Urinary bladder (tissue), 4 donors: ENCODE measurements around the gene TMEM131L. TPM values are rescaled to one million over a fixed set of nuclear protein-coding genes. Genes with fewer than 3 reads are reported as not detected.

Experiments used
- DNase-seq: peaks from one replicate; pipeline ENCODE4 v3.0.0-alpha.2; 2015; ENCODE audit errors: extremely low spot score
- H3K27ac ChIP-seq: one replicate; pipeline ENCODE4 v1.5.1; 2013; ENCODE audit warnings: low read depth, mild to moderate bottlenecking, moderate library complexity
- H3K36me3 ChIP-seq: one replicate; pipeline ENCODE4 v1.6.1; 2013; ENCODE audit warnings: mild to moderate bottlenecking, moderate library complexity; ENCODE audit not compliant: insufficient read depth
- H3K4me1 ChIP-seq: one replicate; pipeline ENCODE4 v1.6.1; 2013; ENCODE audit warnings: mild to moderate bottlenecking, moderate library complexity; ENCODE audit not compliant: insufficient read depth
- H3K4me3 ChIP-seq: one replicate; pipeline ENCODE4 v1.5.1; 2013; ENCODE audit warnings: low read depth, low read length
- WGBS: extraction: QIAGEN DNeasy Blood & Tissue Kit; methylation state at CpG from one replicate; pipeline ENCODE4 v1.1.7; 2013; 5-methylcytosine and 5-hydroxymethylcytosine counted together
- polyA plus RNA-seq: library from polyadenylated mRNA; stranded (reverse); fragments of 200-250 nt; gene quantifications from one replicate; pipeline ENCODE4 v1.2.3, GENCODE V29; 2013
- total RNA-seq: library from RNA; depleted of rRNA; stranded (reverse); fragments of >200 nt; gene quantifications from one replicate; pipeline ENCODE4 v1.2.3, GENCODE V29; 2014
- donor health status: healthy with polysubstance abuse.
- donor health status: healthy.

Gene TMEM131L
- total and polyA plus RNA-seq, 2 donors, result 9.6 to 70.0 TPM

DNA sequence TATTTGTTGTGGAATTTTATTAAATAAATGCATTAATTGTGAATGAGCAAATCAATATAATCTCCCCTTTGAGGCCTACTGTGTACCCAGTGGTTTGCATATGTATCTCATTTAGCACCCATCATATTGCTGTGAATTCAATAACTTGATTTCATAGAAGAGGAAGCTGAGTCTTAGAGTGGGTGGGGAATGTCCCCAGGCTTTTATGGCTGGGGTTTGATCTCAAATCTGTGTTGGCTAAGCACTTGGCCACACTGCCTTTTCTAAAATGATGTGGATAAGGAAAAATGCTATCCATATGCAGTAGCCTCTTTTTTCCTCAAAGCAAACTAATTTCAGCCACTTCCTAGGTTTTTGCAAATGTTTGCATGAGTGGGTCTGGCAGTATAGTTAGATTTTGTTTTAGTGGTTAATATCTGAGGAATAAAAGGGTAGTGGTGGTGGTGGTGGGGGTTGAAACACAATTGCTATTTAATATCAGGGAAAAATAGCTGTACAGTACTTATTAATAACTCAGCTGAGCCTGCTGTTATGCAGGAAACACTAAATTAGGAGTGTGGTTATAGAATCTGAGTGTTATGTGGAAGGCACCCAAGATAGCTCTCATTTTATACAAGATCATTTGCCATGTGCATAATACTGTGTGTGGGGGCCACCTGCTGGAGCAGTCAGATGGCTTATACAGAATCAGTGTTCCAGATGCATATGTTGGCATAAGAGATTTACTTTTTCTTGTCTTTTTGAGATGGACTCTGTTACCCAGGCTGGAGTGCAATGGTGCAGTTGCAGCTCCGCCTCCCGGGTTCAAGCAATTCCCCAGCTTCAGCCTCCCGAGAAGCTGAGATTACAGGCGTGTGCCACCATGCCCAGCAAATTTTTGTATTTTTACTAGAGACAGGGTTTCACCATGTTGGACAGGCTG, 108.0 kb downstream of the TMEM131L start:
- Histone ChIP-seq H3K4me3 (no peak overlapping the region), H3K27ac (no peak overlapping the region), H3K4me1 (no peaks in the 10 kb centered on the region), H3K36me3 (no peaks in the 10 kb centered on the region)
- peak; percentile 66 for DNase-seq
- 75% methylated on average over 4 of the region's 4 CpGs for WGBS

DNA sequence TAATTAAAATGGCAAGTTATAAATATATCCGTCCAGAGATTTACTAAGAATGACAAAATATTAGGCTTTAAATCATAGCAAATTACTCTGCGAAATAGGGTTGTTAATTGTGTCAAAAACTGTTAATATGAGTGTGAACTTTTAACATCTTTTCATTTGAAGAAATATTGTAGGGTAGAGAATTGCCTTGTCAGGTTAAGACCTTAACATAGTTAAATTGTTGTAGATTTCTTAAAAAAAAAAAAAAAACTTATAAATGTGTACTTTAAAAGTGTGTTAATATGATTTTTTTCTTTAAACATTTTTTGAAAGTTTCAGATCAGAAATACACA, 110.2 kb downstream of the TMEM131L start:
- no peak overlapping the region for H3K4me3 ChIP-seq
- no peak for DNase-seq
- 53% methylated on average over 2 of the region's 2 CpGs for WGBS
- no peak overlapping the region for H3K27ac ChIP-seq
- no peaks in the 10 kb centered on the region for H3K36me3 ChIP-seq
- no peaks in the 10 kb centered on the region for H3K4me1 ChIP-seq

DNA sequence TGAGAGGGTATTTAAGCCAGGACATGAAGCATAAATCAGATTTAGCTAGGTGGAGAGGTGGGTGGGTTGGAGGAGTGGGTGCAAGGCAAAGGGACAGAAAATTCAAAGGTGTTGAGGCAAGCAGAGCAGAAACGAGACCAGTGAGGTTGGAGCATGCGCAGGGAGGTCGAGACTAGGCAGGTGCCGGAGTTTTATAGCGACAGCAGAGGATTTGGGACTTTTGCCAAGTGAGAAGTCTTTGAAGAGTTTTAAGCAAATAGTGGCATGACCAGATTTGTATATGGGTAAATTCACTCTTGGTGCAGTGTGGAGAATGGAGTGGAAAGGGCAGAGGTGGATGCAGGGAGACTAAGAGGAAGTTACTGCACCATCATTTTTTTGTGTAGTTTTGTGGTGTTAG, 110.9 kb downstream of the TMEM131L start:
- no peaks in the 10 kb centered on the region for H3K4me1 ChIP-seq
- H3K4me3 ChIP-seq, result no peak overlapping the region
- no peak overlapping the region for H3K27ac ChIP-seq
- no peaks in the 10 kb centered on the region for H3K36me3 ChIP-seq
- peak; percentile 7 for DNase-seq
- WGBS, result 59% methylated on average over 5 of the region's 5 CpGs

DNA sequence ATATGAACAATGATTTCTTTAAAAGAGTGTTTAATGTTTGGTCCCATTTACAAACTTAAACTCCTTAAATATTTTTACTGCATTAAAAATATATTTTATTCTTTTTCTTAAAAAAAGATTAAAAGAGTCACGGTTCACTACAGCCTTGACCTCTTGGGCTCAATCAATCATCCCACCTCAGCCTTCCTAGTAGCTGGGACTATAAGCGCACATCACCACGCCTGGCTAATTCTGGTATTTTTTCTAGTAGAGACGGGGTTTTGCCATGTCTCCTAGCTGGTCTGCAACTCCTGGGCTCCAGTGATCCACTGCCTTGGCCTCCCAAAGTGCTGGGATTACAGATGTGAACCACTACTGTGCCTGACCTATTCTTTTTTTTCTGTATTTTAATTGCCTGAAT, 113.2 kb downstream of the TMEM131L start:
- 90% methylated on average over 4 of the region's 4 CpGs for WGBS
- no peaks in the 10 kb centered on the region for H3K4me1 ChIP-seq
- H3K4me3 ChIP-seq, result no peak overlapping the region
- no peak for DNase-seq
- no peaks in the 10 kb centered on the region for H3K36me3 ChIP-seq
- no peak overlapping the region for H3K27ac ChIP-seq

DNA sequence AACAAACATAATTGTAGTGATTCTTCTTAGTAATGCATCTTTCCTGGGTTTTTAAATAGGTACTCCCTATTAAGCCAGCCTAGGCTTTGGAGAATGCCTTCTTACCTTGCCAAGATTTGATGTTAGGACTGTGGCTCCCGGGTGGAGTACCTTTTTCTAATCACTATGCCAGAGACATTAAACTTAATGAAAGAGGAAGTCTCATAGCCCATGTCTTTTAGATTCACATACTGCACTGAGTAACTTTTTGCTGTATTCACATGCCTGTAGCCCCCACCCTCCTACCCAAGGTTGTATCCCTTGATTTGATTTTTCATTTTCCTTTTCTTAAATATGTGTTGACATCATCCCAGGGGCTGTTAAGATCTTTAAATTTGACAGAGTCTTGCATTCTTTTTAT, 113.7 kb downstream of the TMEM131L start:
- WGBS, result 42% methylated on average over 1 of the region's 1 CpG
- no peak for DNase-seq
- H3K36me3 ChIP-seq, result no peaks in the 10 kb centered on the region
- H3K4me1 ChIP-seq, result no peaks in the 10 kb centered on the region
- H3K27ac ChIP-seq, result no peak overlapping the region
- H3K4me3 ChIP-seq, result no peak overlapping the region

DNA sequence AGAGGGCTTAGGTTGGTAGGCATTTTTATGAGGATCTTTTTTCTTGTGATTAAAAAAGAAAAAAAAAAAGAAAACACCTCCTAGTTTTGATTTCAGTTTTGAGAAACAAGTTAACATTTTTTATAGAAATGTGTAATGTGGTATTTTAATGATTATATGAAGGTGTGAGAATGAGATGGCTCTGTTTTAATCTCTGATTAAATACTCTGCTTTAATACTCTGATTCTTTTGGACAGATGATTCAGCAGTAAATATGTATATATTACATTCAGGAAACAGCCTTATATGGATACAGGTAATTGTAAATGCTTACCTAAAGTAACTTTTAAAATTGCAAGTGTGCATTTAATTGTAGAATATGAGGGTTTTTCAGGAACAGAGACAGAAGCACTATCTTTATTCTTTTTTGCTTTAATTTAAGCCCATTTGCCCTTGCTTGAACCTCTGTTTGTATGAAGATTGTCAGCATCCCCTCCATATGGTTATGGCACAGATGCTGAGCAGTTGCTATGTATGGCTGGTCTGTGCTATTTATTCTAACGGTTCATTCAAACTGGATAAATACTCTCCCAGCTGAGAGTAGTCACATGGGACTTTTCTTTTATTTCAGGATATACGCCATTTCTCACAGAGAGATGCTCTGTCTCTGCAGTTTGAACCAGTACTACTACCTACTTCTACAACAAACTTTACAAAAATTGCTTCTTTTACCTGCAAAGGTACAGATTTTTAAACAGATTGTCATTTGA, 117.0 kb downstream of the TMEM131L start:
- Histone ChIP-seq H3K4me1 (no peaks in the 10 kb centered on the region), H3K4me3 (no peak overlapping the region), H3K27ac (no peak overlapping the region), H3K36me3 (no peaks in the 10 kb centered on the region)
- DNase-seq, result no peak
- WGBS, result 71% methylated on average over 2 of the region's 2 CpGs

DNA sequence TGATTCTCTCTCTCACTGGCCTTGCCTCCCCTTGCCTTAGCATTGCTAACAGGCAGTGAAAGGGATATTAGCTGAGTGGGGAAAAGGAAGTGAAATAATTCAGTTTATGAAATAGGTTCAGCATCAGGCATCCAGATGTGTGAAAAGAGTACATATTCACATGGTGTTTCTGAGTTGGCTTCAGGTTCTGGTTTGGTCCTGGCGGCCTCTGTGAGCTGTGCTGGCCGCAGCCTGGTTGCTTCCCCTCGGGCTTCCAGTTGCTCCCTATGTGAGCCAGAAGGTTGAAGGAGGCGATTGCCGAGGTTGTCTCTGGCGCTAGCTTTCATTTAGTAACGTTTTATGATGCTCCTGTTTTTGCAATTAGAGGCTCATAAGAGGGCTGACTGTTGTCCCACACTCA, 118.9 kb downstream of the TMEM131L start:
- Histone ChIP-seq H3K4me1 (no peaks in the 10 kb centered on the region), H3K27ac (no peak overlapping the region), H3K4me3 (no peak overlapping the region), H3K36me3 (no peaks in the 10 kb centered on the region)
- 89% methylated on average over 7 of the region's 7 CpGs for WGBS
- no peak for DNase-seq

DNA sequence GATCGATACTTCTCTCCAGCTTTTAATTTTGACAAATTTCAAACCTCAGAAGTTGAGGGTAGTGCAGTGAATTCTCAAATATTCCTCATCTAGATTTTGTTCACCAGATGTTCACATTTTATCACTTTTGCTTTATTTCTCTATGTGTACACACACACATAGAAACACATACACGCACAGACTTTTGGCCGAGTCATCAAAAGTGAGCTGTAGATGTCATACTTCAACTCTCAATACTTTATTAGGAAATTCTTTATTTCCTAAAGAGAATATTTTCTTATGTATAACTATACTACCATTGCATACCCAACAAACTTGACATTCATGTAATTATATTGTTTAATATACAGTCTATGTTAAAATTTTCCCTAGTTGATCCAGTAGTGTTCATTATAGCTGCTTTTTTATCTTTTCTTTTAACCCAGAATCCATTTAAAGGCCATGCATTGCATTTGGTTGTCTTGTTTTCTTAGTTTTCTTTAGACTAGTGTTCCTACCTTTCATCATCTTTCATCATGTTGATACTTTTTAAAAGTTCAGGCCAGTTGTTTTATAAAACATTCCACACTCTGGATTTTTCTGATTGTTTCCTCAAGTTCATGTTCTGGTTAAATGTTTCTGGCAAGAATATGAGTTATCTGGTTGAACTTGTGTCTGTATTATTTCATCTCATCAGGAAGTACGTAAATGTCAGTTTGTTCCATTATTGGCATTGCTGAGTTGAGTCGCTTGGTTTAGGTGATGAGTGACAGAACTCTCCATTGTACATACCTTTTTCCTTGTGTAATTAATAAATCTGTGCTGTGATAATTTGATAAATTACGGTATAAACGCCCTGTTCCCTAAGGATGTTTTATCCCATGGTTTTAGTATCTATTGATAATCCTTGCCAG, 123.8 kb downstream of the TMEM131L start:
- no peaks in the 10 kb centered on the region for H3K4me1 ChIP-seq
- no peak overlapping the region for H3K27ac ChIP-seq
- WGBS, result 78% methylated on average over 7 of the region's 7 CpGs
- no peak overlapping the region for H3K4me3 ChIP-seq
- no peaks in the 10 kb centered on the region for H3K36me3 ChIP-seq
- no peak for DNase-seq

DNA sequence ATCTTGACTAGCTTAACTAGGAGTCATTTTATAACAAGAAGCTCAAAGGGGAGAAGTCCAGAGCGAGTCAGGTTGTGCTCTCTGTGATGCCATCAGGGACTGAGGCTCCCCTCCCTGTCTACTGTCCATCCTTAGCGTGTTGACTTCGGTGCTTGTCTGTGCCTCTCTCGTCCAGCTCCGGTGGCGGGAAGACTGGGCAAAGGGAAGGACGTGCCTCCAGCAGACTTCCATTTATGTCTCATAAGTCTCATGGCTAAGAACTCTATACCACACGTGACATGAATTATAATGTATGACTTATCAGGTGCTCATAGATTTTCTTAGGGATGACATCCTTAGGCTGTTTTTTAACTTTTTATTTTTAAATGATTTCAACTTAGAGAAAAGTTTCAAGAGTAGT, 125.3 kb downstream of the TMEM131L start:
- 81% methylated on average over 8 of the region's 8 CpGs for WGBS
- no peak for DNase-seq
- no peak overlapping the region for H3K27ac ChIP-seq
- no peaks in the 10 kb centered on the region for H3K36me3 ChIP-seq
- no peak overlapping the region for H3K4me3 ChIP-seq
- H3K4me1 ChIP-seq, result no peaks in the 10 kb centered on the region

DNA sequence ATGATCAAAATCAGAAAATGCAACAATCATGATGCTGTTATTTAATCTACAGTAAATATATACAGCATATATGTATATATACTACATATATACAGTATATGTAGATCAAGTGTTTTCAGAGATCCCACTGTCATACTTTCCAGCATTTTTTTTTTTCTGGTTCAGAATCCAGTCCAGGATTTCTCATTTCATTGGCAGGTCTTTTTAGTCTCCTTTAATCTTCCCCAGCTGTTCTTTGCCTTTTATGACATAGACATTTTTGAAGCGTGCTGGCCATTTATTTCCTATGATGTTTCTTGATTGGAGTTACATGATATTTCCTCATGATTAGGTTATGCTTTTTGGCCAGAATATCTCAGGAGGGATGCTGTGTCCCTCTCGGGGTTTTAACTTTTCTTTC, 125.9 kb downstream of the TMEM131L start:
- Histone ChIP-seq H3K4me3 (no peak overlapping the region), H3K4me1 (no peaks in the 10 kb centered on the region), H3K27ac (no peak overlapping the region), H3K36me3 (no peaks in the 10 kb centered on the region)
- no peak for DNase-seq
- 82% methylated on average over 2 of the region's 2 CpGs for WGBS

DNA sequence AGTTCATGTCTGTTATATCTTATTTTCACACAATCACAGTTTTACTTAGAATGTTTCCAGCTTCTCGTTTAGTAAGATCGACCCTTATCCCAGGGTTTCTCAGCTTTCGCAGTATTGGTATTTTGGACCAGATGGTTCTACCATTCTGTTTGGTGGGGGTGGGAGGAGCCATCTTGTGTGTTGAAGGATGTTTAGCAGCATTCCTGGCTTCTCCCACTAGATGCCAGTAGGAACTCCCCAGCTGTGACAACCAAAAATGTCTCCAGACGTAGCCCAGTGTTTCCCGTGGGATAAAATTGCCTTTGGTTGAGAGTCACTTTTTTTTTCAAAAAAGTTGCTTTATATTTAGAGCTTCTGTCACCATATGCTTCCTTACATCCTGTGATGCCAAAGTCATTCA, 127.0 kb downstream of the TMEM131L start:
- H3K4me3 ChIP-seq, result no peak overlapping the region
- H3K27ac ChIP-seq, result no peak overlapping the region
- DNase-seq, result no peak
- 89% methylated on average over 5 of the region's 5 CpGs for WGBS
- no peaks in the 10 kb centered on the region for H3K4me1 ChIP-seq
- H3K36me3 ChIP-seq, result no peaks in the 10 kb centered on the region

DNA sequence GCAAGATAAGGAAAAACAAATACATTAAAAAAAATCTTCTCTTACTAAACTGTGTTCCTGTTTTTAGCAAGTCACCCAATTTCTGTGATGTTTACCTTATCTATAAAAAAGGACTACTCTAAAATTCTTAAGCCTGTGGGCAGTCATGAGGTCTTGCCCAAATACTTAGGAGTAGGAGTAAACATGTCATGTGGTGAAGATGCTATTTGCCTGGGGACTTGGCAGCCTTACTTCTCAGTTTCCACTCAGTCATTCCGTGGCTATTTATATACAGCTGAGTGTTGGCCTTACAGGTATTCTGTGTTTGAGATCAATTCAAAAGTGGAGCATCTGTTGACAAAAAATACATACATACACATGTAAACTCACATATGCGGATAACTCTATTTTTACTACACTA, 128.1 kb downstream of the TMEM131L start:
- H3K4me3 ChIP-seq, result no peak overlapping the region
- no peaks in the 10 kb centered on the region for H3K36me3 ChIP-seq
- WGBS, result 38% methylated on average over 2 of the region's 2 CpGs
- DNase-seq, result no peak
- no peaks in the 10 kb centered on the region for H3K4me1 ChIP-seq
- no peak overlapping the region for H3K27ac ChIP-seq

DNA sequence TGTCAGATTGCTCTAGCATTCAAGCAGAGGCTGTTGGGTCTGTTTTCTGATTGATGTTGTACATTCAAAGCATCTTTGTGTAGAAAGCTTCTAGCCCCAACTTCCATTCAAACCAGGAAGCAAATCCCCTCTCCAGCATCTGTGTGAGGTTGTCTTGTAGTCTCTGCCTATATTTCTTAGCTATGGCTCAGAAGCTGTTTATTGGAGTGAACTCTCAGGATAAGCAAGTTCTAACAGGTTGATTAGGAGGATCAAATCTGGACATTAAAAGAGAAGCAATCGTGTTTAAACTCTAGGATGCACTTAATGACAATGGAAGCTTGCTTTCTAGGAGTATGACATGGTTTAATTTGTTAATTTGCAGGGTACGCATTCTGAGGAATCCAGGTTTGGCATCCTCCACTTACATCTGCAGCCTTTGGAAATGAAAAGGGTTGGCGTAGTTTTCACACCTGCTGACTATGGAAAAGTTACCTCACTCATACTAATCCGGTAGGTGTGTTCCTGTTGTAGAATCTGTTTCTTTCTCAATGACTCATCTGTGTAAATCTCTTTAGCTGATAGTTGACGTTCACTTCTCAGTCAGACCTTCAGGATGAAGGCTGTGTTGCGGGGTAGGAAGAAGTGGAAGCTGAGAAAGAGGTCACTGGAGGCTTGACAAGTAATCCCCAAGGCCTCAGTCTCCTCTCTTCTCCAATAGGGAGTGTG, 129.9 kb downstream of the TMEM131L start:
- H3K4me3 ChIP-seq, result no peak overlapping the region
- no peaks in the 10 kb centered on the region for H3K4me1 ChIP-seq
- H3K36me3 ChIP-seq, result no peaks in the 10 kb centered on the region
- DNase-seq, result no peak
- H3K27ac ChIP-seq, result no peak overlapping the region
- 87% methylated on average over 6 of the region's 6 CpGs for WGBS
